HepG2 (cell line): ENCODE data around the gene NMNAT1. TPM values are rescaled to one million over a fixed set of nuclear protein-coding genes. Genes with fewer than 3 reads are reported as not detected.

Experiments used
- FOXM1 ChIP-seq: sonication (generic); formaldehyde crosslinking; IDR thresholded peaks from 2 replicates; pipeline ENCODE4 v1.5.0; 2020; ENCODE audit warnings: missing genetic modification reagents
- HNRNPLL ChIP-seq: fragments of 200-400 bp; formaldehyde crosslinking; IDR thresholded peaks from 2 replicates; pipeline ENCODE4 v1.6.1; 2017; ENCODE audit warnings: mild to moderate bottlenecking, low read depth, low read length; ENCODE audit not compliant: poor library complexity, severe bottlenecking
- KMT2A ChIP-seq: sonication (generic); formaldehyde crosslinking; IDR thresholded peaks from 2 replicates; pipeline ENCODE4 v1.4.0; 2020; ENCODE audit warnings: missing genetic modification reagents
- MATR3 ChIP-seq: sonication (generic); formaldehyde crosslinking; IDR thresholded peaks from 2 replicates; pipeline ENCODE4 v1.4.0; 2020; ENCODE audit warnings: missing genetic modification reagents
- RARG ChIP-seq: sonication (generic); formaldehyde crosslinking; IDR thresholded peaks from 2 replicates; pipeline ENCODE4 v1.4.0; 2020; ENCODE audit warnings: low read depth, mild to moderate bottlenecking, missing genetic modification reagents
- SIN3B ChIP-seq: fragments of 150-350 bp; IDR thresholded peaks from 2 replicates; pipeline ENCODE4 v1.6.1; 2014; ENCODE audit warnings: low read length
- SP4 ChIP-seq: sonication (generic); formaldehyde crosslinking; IDR thresholded peaks from 2 replicates; pipeline ENCODE4 v1.8.1; 2023; ENCODE audit warnings: mild to moderate bottlenecking, missing genetic modification reagents
- ZNF34 ChIP-seq: sonication (generic); formaldehyde crosslinking; IDR thresholded peaks from 2 replicates; pipeline ENCODE4 v1.4.0; 2020; ENCODE audit warnings: mild to moderate bottlenecking, missing genetic modification reagents, borderline replicate concordance
- ZNF570 ChIP-seq: sonication (generic); formaldehyde crosslinking; IDR thresholded peaks from 2 replicates; pipeline ENCODE4 v1.4.0; 2020; ENCODE audit warnings: mild to moderate bottlenecking, missing genetic modification reagents, borderline replicate concordance
- polyA plus RNA-seq, 8 experiments: library from polyadenylated mRNA; depleted of rRNA in 3 of 8; stranded (reverse) in 7 of 8; unstranded in 1 of 8; fragments of >200 nt; fragmentation: Illumina TruSeq in 4 of 8; extraction: Trizol in 4 of 8; gene quantifications; 2 replicates each; pipeline versions ENCODE4 v1.2.1 to v1.2.3, GENCODE V29; 2011 to 2016; ENCODE audit warnings: low read depth in 4 of 8, missing spikeins in 1 of 8, mixed read lengths in 1 of 8; ENCODE audit not compliant: insufficient read depth in 1 of 8
- total RNA-seq, 5 experiments: library from RNA; depleted of rRNA; stranded (reverse); fragments of >200 nt; fragmentation: Illumina TruSeq; extraction: Trizol; gene quantifications; 2 replicates each; pipeline ENCODE4 v1.2.3, GENCODE V29; 2016; ENCODE audit warnings: low read depth in 1 of 5
- TF ChIP-seq, protein P1 (sequence below): fragments of 450-650 bp; IDR thresholded peaks from 2 replicates; pipeline ENCODE4 v1.6.1; 2016
- TF ChIP-seq, protein P2 (sequence below), 2 experiments: sonication (generic) in 1 of 2; formaldehyde crosslinking in 1 of 2; IDR thresholded peaks; 2 replicates each; pipeline versions ENCODE4 v1.4.0 to v1.6.1; 2016 to 2020; ENCODE audit warnings: borderline replicate concordance in 1 of 2, low read depth in 1 of 2, mild to moderate bottlenecking in 1 of 2, missing genetic modification reagents in 1 of 2
- TF ChIP-seq, protein P3 (sequence below): sonication (generic); formaldehyde crosslinking; IDR thresholded peaks from 2 replicates; pipeline ENCODE4 v1.5.1; 2020; ENCODE audit warnings: missing genetic modification reagents, mild to moderate bottlenecking, borderline replicate concordance
- TF ChIP-seq, protein P4 (sequence below): conservative IDR thresholded peaks from 2 replicates; pipeline ENCODE4 v1.6.1; 2018; ENCODE audit warnings: missing genetic modification reagents
- TF ChIP-seq, protein P5 (sequence below): IDR thresholded peaks from 2 replicates; pipeline ENCODE4 v1.6.1; 2016; ENCODE audit warnings: missing biosample characterization, missing genetic modification reagents, low read depth
- TF ChIP-seq, protein P6 (sequence below): sonication (generic); formaldehyde crosslinking; IDR thresholded peaks from 2 replicates; pipeline ENCODE4 v1.5.1; 2020; ENCODE audit warnings: mild to moderate bottlenecking, missing genetic modification reagents, borderline replicate concordance

Gene NMNAT1
- total and polyA plus RNA-seq, 2 of the 13 experiments (the other 11 are each of a cell fraction or from before 2014, with no cell fraction given) = 5.6 to 12.2 TPM

DNA sequence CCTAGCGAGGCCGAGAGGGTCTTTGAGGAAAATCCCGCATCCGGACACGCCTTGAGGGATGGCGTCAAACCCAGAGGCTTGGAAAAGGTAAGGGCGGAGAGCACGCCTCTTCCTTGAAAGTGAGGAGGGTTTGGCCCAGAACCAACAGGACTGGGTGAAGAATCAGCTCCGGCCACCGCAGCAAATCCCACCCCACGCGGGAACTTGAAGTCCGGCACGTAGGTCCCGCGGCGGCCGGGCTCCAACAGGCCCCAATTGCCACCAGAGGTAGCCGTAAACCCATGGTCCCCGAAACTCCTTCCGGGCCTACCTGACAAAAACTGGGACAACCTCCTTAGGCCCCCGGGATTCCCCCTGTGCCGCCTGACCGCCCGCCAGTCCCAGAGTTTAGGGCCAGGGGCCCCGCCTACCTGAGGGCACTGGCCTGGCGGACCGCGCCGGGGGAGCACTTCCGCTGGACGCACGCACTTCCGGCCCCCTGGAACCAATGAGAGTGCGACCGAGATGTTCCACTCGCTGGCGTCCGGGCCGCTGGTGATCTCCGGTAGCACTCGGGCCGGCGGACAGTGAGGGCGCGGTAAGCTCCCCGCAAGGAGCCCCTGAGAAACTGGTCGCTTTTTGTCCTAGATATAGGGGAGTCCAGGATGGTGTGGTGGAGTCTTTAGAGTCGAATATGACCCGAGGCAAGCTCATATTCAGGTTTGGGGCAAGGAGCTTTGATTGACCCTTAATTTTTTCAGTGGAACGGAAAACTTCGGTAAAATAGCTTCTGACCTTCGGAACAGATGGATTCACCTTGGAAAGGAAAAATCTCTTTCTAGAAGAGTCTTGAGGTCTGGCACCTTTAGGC, at the start of gene NMNAT1, which contains the start of gene LZIC (continued):
- TF ChIP-seq HNRNPLL (peak; percentile 62), ZNF34 (CRISPR knock-in tag) (0 out of 2 replicates have a peak, but pooled peaks have one; percentile 65), SIN3B (peak; percentile 94), ZNF570 (CRISPR knock-in tag) (no peak), FOXM1 (CRISPR knock-in tag) (peak; percentile 74), RARG (0 out of 2 replicates have a peak, but pooled peaks have one; percentile 51), SP4 (peak; percentile 94), KMT2A (peak; percentile 97), MATR3 (no peak)
- TF ChIP-seq, protein P1, sequence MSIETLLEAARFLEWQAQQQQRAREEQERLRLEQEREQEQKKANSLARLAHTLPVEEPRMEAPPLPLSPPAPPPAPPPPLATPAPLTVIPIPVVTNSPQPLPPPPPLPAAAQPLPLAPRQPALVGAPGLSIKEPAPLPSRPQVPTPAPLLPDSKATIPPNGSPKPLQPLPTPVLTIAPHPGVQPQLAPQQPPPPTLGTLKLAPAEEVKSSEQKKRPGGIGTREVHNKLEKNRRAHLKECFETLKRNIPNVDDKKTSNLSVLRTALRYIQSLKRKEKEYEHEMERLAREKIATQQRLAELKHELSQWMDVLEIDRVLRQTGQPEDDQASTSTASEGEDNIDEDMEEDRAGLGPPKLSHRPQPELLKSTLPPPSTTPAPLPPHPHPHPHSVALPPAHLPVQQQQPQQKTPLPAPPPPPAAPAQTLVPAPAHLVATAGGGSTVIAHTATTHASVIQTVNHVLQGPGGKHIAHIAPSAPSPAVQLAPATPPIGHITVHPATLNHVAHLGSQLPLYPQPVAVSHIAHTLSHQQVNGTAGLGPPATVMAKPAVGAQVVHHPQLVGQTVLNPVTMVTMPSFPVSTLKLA = no peak
- TF ChIP-seq, protein P2, sequence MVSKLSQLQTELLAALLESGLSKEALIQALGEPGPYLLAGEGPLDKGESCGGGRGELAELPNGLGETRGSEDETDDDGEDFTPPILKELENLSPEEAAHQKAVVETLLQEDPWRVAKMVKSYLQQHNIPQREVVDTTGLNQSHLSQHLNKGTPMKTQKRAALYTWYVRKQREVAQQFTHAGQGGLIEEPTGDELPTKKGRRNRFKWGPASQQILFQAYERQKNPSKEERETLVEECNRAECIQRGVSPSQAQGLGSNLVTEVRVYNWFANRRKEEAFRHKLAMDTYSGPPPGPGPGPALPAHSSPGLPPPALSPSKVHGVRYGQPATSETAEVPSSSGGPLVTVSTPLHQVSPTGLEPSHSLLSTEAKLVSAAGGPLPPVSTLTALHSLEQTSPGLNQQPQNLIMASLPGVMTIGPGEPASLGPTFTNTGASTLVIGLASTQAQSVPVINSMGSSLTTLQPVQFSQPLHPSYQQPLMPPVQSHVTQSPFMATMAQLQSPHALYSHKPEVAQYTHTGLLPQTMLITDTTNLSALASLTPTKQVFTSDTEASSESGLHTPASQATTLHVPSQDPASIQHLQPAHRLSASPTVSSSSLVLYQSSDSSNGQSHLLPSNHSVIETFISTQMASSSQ (IDR thresholded peaks at IDR 0.05; ENCODE audit: low read depth) = no peak
- TF ChIP-seq, protein P2 (CRISPR knock-in tag; IDR thresholded peaks at IDR 0.05; ENCODE audit: borderline replicate concordance) = peak; percentile 57; the same call in 1 of the 2 replicates
- TF ChIP-seq, protein P3, sequence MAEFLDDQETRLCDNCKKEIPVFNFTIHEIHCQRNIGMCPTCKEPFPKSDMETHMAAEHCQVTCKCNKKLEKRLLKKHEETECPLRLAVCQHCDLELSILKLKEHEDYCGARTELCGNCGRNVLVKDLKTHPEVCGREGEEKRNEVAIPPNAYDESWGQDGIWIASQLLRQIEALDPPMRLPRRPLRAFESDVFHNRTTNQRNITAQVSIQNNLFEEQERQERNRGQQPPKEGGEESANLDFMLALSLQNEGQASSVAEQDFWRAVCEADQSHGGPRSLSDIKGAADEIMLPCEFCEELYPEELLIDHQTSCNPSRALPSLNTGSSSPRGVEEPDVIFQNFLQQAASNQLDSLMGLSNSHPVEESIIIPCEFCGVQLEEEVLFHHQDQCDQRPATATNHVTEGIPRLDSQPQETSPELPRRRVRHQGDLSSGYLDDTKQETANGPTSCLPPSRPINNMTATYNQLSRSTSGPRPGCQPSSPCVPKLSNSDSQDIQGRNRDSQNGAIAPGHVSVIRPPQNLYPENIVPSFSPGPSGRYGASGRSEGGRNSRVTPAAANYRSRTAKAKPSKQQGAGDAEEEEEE (CRISPR knock-in tag) = no peak
- TF ChIP-seq, protein P4, sequence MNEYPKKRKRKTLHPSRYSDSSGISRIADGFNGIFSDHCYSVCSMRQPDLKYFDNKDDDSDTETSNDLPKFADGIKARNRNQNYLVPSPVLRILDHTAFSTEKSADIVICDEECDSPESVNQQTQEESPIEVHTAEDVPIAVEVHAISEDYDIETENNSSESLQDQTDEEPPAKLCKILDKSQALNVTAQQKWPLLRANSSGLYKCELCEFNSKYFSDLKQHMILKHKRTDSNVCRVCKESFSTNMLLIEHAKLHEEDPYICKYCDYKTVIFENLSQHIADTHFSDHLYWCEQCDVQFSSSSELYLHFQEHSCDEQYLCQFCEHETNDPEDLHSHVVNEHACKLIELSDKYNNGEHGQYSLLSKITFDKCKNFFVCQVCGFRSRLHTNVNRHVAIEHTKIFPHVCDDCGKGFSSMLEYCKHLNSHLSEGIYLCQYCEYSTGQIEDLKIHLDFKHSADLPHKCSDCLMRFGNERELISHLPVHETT (CRISPR knock-in tag) = peak; percentile 94
- TF ChIP-seq, protein P5, sequence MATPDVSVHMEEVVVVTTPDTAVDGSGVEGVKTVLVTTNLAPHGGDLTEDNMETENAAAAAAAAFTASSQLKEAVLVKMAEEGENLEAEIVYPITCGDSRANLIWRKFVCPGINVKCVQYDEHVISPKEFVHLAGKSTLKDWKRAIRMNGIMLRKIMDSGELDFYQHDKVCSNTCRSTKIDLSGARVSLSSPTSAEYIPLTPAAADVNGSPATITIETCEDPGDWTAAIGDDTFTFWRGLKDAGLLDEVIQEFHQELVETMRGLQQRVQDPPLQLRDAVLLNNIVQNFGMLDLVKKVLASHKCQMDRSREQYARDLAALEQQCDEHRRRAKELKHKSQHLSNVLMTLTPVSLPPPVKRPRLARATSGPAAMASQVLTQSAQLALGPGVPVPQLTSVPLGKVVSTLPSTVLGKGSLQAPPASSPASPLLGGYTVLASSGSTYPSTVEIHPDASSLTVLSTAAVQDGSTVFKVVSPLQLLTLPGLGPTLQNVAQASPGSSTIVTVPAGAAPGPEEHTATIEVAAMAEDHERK (CRISPR knock-in tag) = peak; percentile 93
- TF ChIP-seq, protein P6, sequence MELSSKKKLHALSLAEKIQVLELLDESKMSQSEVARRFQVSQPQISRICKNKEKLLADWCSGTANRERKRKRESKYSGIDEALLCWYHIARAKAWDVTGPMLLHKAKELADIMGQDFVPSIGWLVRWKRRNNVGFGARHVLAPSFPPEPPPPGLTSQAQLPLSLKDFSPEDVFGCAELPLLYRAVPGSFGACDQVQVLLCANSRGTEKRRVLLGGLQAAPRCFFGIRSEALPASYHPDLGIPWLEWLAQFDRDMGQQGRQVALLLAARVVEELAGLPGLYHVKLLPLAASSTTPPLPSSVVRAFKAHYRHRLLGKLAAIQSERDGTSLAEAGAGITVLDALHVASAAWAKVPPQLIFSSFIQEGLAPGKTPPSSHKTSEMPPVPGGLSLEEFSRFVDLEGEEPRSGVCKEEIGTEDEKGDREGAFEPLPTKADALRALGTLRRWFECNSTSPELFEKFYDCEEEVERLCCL (CRISPR knock-in tag) = no peak
